ENCODE data around the gene SULT6B1.
"Not testable (repeated sequence)": the region's sequence is repeated elsewhere in the genome, so short reads cannot be mapped to it uniquely, and the experiment has no call there.

Gene SULT6B1

GRCh38 chr2:37215250-37215649, 26.8 kb upstream of the SULT6B1 start:
- H3K4me3 ChIP-seq (ENCODE audit: low read depth, low read length), result no peak overlapping the region
- H3K27ac ChIP-seq (ENCODE audit: low read depth, low read length), result peak overlapping the region; percentile 4; the same call in 1 of the 2 replicates
- no peaks in the 10 kb centered on the region; the same call in 1 of the 2 replicates for H3K4me1 ChIP-seq (ENCODE audit: control insufficient read depth, insufficient read depth, low read length)
- no peak overlapping the region for H3K9ac ChIP-seq (ENCODE audit: low read length)
- H3K9me3 ChIP-seq (ENCODE audit: control insufficient read depth, insufficient read depth, low read depth, low read length), result peaks cover 1% of the 10 kb centered on the region
- no peaks in the 10 kb centered on the region for H3K27me3 ChIP-seq (ENCODE audit: control insufficient read depth, insufficient read depth, low read length)
- peaks cover 91% of the 10 kb centered on the region for H3K36me3 ChIP-seq (ENCODE audit: control insufficient read depth, insufficient read depth, low read length)

GRCh38 chr2:37211939-37212338, 23.5 kb upstream of the SULT6B1 start:
- no peak overlapping the region for H3K9ac ChIP-seq (ENCODE audit: low read length)
- H3K27me3 ChIP-seq (ENCODE audit: control insufficient read depth, insufficient read depth, low read length), result no peaks in the 10 kb centered on the region
- peaks cover 3% of the 10 kb centered on the region for H3K4me1 ChIP-seq (ENCODE audit: control insufficient read depth, insufficient read depth, low read length)
- peaks cover 98% of the 10 kb centered on the region for H3K36me3 ChIP-seq (ENCODE audit: control insufficient read depth, insufficient read depth, low read length)
- H3K27ac ChIP-seq (ENCODE audit: low read depth, low read length), result no peak overlapping the region
- H3K4me3 ChIP-seq (ENCODE audit: low read depth, low read length), result no peak overlapping the region
- H3K9me3 ChIP-seq (ENCODE audit: control insufficient read depth, insufficient read depth, low read depth, low read length), result peaks cover 22% of the 10 kb centered on the region

- Histone ChIP-seq H3K4me3 (ENCODE audit: low read depth, low read length) (no peak overlapping the region), H3K36me3 (ENCODE audit: control insufficient read depth, insufficient read depth, low read length) (peaks cover 98% of the 10 kb centered on the region), H3K4me1 (ENCODE audit: control insufficient read depth, insufficient read depth, low read length) (peaks cover 10% of the 10 kb centered on the region), H3K27me3 (ENCODE audit: control insufficient read depth, insufficient read depth, low read length) (no peaks in the 10 kb centered on the region), H3K9me3 (ENCODE audit: control insufficient read depth, insufficient read depth, low read depth, low read length) (peaks cover 25% of the 10 kb centered on the region), H3K27ac (ENCODE audit: low read depth, low read length) (no peak overlapping the region), H3K9ac (ENCODE audit: low read length) (no peak overlapping the region)
Measured at GRCh38 chr2:37211212-37211611, 22.7 kb upstream of the SULT6B1 start.

GRCh38 chr2:37206760-37207159, 18.3 kb upstream of the SULT6B1 start:
- Histone ChIP-seq H3K27ac (ENCODE audit: low read depth, low read length) (peak overlapping the region; percentile 96), H3K9me3 (ENCODE audit: control insufficient read depth, insufficient read depth, low read depth, low read length) (peaks cover 36% of the 10 kb centered on the region), H3K36me3 (ENCODE audit: control insufficient read depth, insufficient read depth, low read length) (peaks cover 97% of the 10 kb centered on the region), H3K4me1 (ENCODE audit: control insufficient read depth, insufficient read depth, low read length) (peaks cover 19% of the 10 kb centered on the region)
- not testable (repeated sequence) for H3K27me3 ChIP-seq (ENCODE audit: control insufficient read depth, insufficient read depth, low read length); H3K4me3 ChIP-seq (ENCODE audit: low read depth, low read length); H3K9ac ChIP-seq (ENCODE audit: low read length)

- H3K4me1 ChIP-seq (ENCODE audit: control insufficient read depth, insufficient read depth, low read length), result peaks cover 19% of the 10 kb centered on the region
- peak overlapping the region; percentile 73 for H3K9ac ChIP-seq (ENCODE audit: low read length)
- peaks cover 36% of the 10 kb centered on the region for H3K9me3 ChIP-seq (ENCODE audit: control insufficient read depth, insufficient read depth, low read depth, low read length)
- H3K27me3 ChIP-seq (ENCODE audit: control insufficient read depth, insufficient read depth, low read length), result no peaks in the 10 kb centered on the region
- peak overlapping the region; percentile 96 for H3K27ac ChIP-seq (ENCODE audit: low read depth, low read length)
- H3K4me3 ChIP-seq (ENCODE audit: low read depth, low read length), result peak overlapping the region; percentile 19
- peaks cover 97% of the 10 kb centered on the region for H3K36me3 ChIP-seq (ENCODE audit: control insufficient read depth, insufficient read depth, low read length)
Measured at GRCh38 chr2:37205689-37206341, 17.3 kb upstream of the SULT6B1 start.

- H3K27ac ChIP-seq (ENCODE audit: low read depth, low read length), result peak overlapping the region; percentile 96
- H3K4me1 ChIP-seq (ENCODE audit: control insufficient read depth, insufficient read depth, low read length), result peaks cover 24% of the 10 kb centered on the region
- not testable (repeated sequence) for H3K27me3 ChIP-seq (ENCODE audit: control insufficient read depth, insufficient read depth, low read length)
- peaks cover 97% of the 10 kb centered on the region for H3K36me3 ChIP-seq (ENCODE audit: control insufficient read depth, insufficient read depth, low read length)
- peak overlapping the region; percentile 73 for H3K9ac ChIP-seq (ENCODE audit: low read length)
- peaks cover 34% of the 10 kb centered on the region for H3K9me3 ChIP-seq (ENCODE audit: control insufficient read depth, insufficient read depth, low read depth, low read length)
- H3K4me3 ChIP-seq (ENCODE audit: low read depth, low read length), result peak overlapping the region; percentile 19
Measured at GRCh38 chr2:37205071-37205661, 16.7 kb upstream of the SULT6B1 start.

GRCh38 chr2:37203708-37204107, 15.2 kb upstream of the SULT6B1 start:
- H3K27ac ChIP-seq (ENCODE audit: low read depth, low read length), result 0 out of 2 replicates have a peak overlapping the region, but pooled peaks have one; percentile 41
- H3K36me3 ChIP-seq (ENCODE audit: control insufficient read depth, insufficient read depth, low read length), result peaks cover 90% of the 10 kb centered on the region
- H3K4me3 ChIP-seq (ENCODE audit: low read depth, low read length), result no peak overlapping the region
- peaks cover 38% of the 10 kb centered on the region for H3K4me1 ChIP-seq (ENCODE audit: control insufficient read depth, insufficient read depth, low read length)
- H3K9me3 ChIP-seq (ENCODE audit: control insufficient read depth, insufficient read depth, low read depth, low read length), result peaks cover 22% of the 10 kb centered on the region
- H3K9ac ChIP-seq (ENCODE audit: low read length), result no peak overlapping the region
- no peaks in the 10 kb centered on the region for H3K27me3 ChIP-seq (ENCODE audit: control insufficient read depth, insufficient read depth, low read length)

GRCh38 chr2:37201766-37202165, 13.3 kb upstream of the SULT6B1 start:
- Histone ChIP-seq H3K9ac (ENCODE audit: low read length) (no peak overlapping the region), H3K9me3 (ENCODE audit: control insufficient read depth, insufficient read depth, low read depth, low read length) (peaks cover 13% of the 10 kb centered on the region), H3K27ac (ENCODE audit: low read depth, low read length) (no peak overlapping the region), H3K27me3 (ENCODE audit: control insufficient read depth, insufficient read depth, low read length) (no peaks in the 10 kb centered on the region), H3K4me3 (ENCODE audit: low read depth, low read length) (no peak overlapping the region), H3K4me1 (ENCODE audit: control insufficient read depth, insufficient read depth, low read length) (peaks cover 49% of the 10 kb centered on the region), H3K36me3 (ENCODE audit: control insufficient read depth, insufficient read depth, low read length) (peaks cover 71% of the 10 kb centered on the region)

GRCh38 chr2:37201208-37201607, 12.7 kb upstream of the SULT6B1 start:
- Histone ChIP-seq H3K36me3 (ENCODE audit: control insufficient read depth, insufficient read depth, low read length) (peaks cover 66% of the 10 kb centered on the region), H3K4me3 (ENCODE audit: low read depth, low read length) (no peak overlapping the region), H3K4me1 (ENCODE audit: control insufficient read depth, insufficient read depth, low read length) (peaks cover 44% of the 10 kb centered on the region), H3K9ac (ENCODE audit: low read length) (no peak overlapping the region), H3K9me3 (ENCODE audit: control insufficient read depth, insufficient read depth, low read depth, low read length) (peaks cover 11% of the 10 kb centered on the region), H3K27me3 (ENCODE audit: control insufficient read depth, insufficient read depth, low read length) (no peaks in the 10 kb centered on the region), H3K27ac (ENCODE audit: low read depth, low read length) (peak overlapping the region; percentile 36; the same call in 1 of the 2 replicates)

- Histone ChIP-seq H3K9me3 (ENCODE audit: control insufficient read depth, insufficient read depth, low read depth, low read length) (peaks cover 7% of the 10 kb centered on the region), H3K27ac (ENCODE audit: low read depth, low read length) (peak overlapping the region; percentile 75), H3K4me1 (ENCODE audit: control insufficient read depth, insufficient read depth, low read length) (peaks cover 34% of the 10 kb centered on the region), H3K27me3 (ENCODE audit: control insufficient read depth, insufficient read depth, low read length) (no peaks in the 10 kb centered on the region), H3K9ac (ENCODE audit: low read length) (peak overlapping the region; percentile 90), H3K36me3 (ENCODE audit: control insufficient read depth, insufficient read depth, low read length) (peaks cover 43% of the 10 kb centered on the region), H3K4me3 (ENCODE audit: low read depth, low read length) (peak overlapping the region; percentile 75; the same call in 1 of the 2 replicates)
Measured at GRCh38 chr2:37198681-37199065, 10.2 kb upstream of the SULT6B1 start.
